Astrocyte (in vitro differentiated cells and primary cell): ENCODE measurements around the gene TUBE1. TPM values are rescaled to one million over a fixed set of nuclear protein-coding genes. Genes with fewer than 3 reads are reported as not detected.

ENCODE experiments used
- DNase-seq: peaks from one replicate; pipeline ENCODE4 v3.0.0-alpha.2; 2010; ENCODE audit warnings: low read depth
- FAIRE-seq: peaks from 2 replicates; lab custom pipeline; 2011; peaks lifted over from hg19 to GRCh38; lab: Jason Lieb, UNC
- H2AFZ ChIP-seq: 2 replicates; pipeline ENCODE4 v1.6.0; 2012; ENCODE audit warnings: low read depth, low read length, inconsistent platforms
- H3K27ac ChIP-seq: 2 replicates; pipeline ENCODE4 v1.5.1; 2011; ENCODE audit warnings: low read depth, low read length, inconsistent platforms
- H3K27me3 ChIP-seq: 2 replicates; pipeline ENCODE4 v1.6.0; 2011; ENCODE audit warnings: low read length, inconsistent platforms; ENCODE audit not compliant: insufficient read depth
- H3K36me3 ChIP-seq: 2 replicates; pipeline ENCODE4 v1.5.1; 2011; ENCODE audit warnings: low read length, inconsistent platforms; ENCODE audit not compliant: insufficient read depth
- H3K4me1 ChIP-seq: 2 replicates; pipeline ENCODE4 v1.5.1; 2011; ENCODE audit warnings: low read length, inconsistent platforms; ENCODE audit not compliant: insufficient read depth
- H3K4me2 ChIP-seq: 2 replicates; pipeline ENCODE4 v1.6.0; 2012; ENCODE audit warnings: low read length, inconsistent platforms
- H3K4me3 ChIP-seq: 2 replicates; pipeline ENCODE4 v1.5.1; 2011; ENCODE audit warnings: low read depth, mild to moderate bottlenecking, low read length, inconsistent platforms; ENCODE audit not compliant: insufficient read depth
- H3K79me2 ChIP-seq: 2 replicates; pipeline ENCODE4 v1.6.0; 2012; ENCODE audit warnings: mild to moderate bottlenecking, low read length, inconsistent platforms; ENCODE audit not compliant: insufficient read depth
- H3K9ac ChIP-seq: 2 replicates; pipeline ENCODE4 v1.6.0; 2012; ENCODE audit warnings: mild to moderate bottlenecking, low read length, inconsistent platforms
- H3K9me3 ChIP-seq: 2 replicates; pipeline ENCODE4 v1.5.1; 2012; ENCODE audit warnings: low read depth, mild to moderate bottlenecking, low read length, inconsistent platforms; ENCODE audit not compliant: insufficient read depth
- H4K20me1 ChIP-seq: 2 replicates; pipeline ENCODE4 v1.6.0; 2012; ENCODE audit warnings: low read length, inconsistent platforms; ENCODE audit not compliant: insufficient read depth
- H3K27ac Mint-ChIP-seq: one replicate; pipeline ENCODE4 v1.8.0; 2021; ENCODE audit warnings: mild to moderate bottlenecking, mixed read lengths; ENCODE audit not compliant: unreplicated experiment
- H3K27me3 Mint-ChIP-seq: one replicate; pipeline ENCODE4 v1.8.0; 2021; ENCODE audit warnings: low read depth, mixed read lengths; ENCODE audit not compliant: unreplicated experiment
- H3K36me3 Mint-ChIP-seq: one replicate; pipeline ENCODE4 v1.8.0; 2021; ENCODE audit warnings: low read depth, mixed read lengths; ENCODE audit not compliant: unreplicated experiment
- H3K4me1 Mint-ChIP-seq: one replicate; pipeline ENCODE4 v1.8.0; 2021; ENCODE audit warnings: low read depth, mixed read lengths; ENCODE audit not compliant: unreplicated experiment
- H3K4me3 Mint-ChIP-seq: one replicate; pipeline ENCODE4 v1.8.0; 2021; ENCODE audit warnings: mild to moderate bottlenecking, moderate library complexity, mixed read lengths; ENCODE audit not compliant: unreplicated experiment
- H3K9me3 Mint-ChIP-seq: one replicate; pipeline ENCODE4 v1.8.0; 2021; ENCODE audit warnings: mild to moderate bottlenecking, mixed read lengths; ENCODE audit not compliant: unreplicated experiment
- CTCF ChIP-seq: IDR thresholded peaks from 2 replicates; pipeline ENCODE4 v1.5.1; 2011; ENCODE audit warnings: low read depth, mild to moderate bottlenecking, inconsistent platforms, low read length, moderate library complexity; ENCODE audit not compliant: insufficient read depth
- EZH2 ChIP-seq: IDR thresholded peaks from 2 replicates; pipeline ENCODE4 v1.6.1; 2012; ENCODE audit warnings: mild to moderate bottlenecking, low read length, inconsistent platforms; ENCODE audit not compliant: insufficient read depth
- total RNA-seq: library from RNA; stranded (reverse); gene quantifications from 2 replicates; pipeline ENCODE4 v1.2.1, GENCODE V29; 2021

TUBE1 gene
- total RNA-seq, 1 donor from 2014 or later = 17.7 TPM

DNA sequence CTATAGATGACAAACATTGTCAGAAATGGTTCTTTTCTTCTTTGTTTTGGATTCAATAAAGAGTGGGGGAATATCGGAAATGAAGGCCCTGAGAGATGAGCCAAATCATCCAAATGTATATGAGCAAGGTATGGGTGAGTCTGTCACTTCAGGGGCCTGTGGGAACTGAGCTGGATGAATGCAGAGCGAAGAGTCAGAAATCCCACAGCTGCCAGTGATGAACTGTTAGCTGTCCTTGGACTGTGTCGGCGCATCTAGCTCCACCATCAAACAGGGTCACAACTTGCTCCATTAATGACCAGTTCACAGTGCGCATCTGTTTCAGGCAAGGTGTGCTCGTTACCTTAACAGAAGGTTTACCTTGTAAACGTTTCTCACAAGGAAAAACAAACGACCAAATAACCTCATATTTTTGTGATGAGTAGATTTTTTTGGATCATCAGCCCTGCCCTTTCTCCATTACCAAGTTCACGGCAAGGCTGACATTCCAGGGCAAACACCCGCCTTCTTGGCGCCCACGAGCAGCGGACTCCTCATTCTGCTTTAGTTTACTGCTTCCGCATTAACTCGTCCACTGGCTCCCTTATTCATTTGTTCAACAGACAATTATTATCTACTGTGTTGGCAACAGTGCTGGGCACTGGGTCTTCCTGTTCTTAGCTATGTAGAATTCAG, 48.4 kb downstream of the TUBE1 start:
- Histone ChIP-seq H2AFZ (no peak overlapping the region), H3K27me3 (no peaks in the 10 kb centered on the region), H4K20me1 (no peaks in the 10 kb centered on the region), H3K9me3 (no peaks in the 10 kb centered on the region), H3K9ac (peak overlapping the region; percentile 84), H3K27ac (peak overlapping the region; percentile 94), H3K36me3 (no peaks in the 10 kb centered on the region), H3K4me3 (no peak overlapping the region), H3K4me1 (peaks cover 33% of the 10 kb centered on the region), H3K4me2 (peak overlapping the region; percentile 81), H3K79me2 (no peaks in the 10 kb centered on the region)
- no peak for FAIRE-seq
- H3K27ac Mint-ChIP-seq = peak overlapping the region; percentile 21
- H3K4me1 Mint-ChIP-seq = peaks cover 30% of the 10 kb centered on the region
- no peaks in the 10 kb centered on the region for H3K36me3 Mint-ChIP-seq
- no peaks in the 10 kb centered on the region for H3K9me3 Mint-ChIP-seq
- H3K27me3 Mint-ChIP-seq = no peaks in the 10 kb centered on the region
- no peak for TF ChIP-seq CTCF
- peak; percentile 55 for DNase-seq
- H3K4me3 Mint-ChIP-seq = no peak overlapping the region

GRCh38 chr6:112038268-112038667, 49.0 kb downstream of the TUBE1 start:
- Mint-ChIP-seq H3K9me3 (no peaks in the 10 kb centered on the region), H3K27me3 (peaks cover 3% of the 10 kb centered on the region), H3K4me3 (no peak overlapping the region), H3K36me3 (no peaks in the 10 kb centered on the region), H3K27ac (peak overlapping the region; percentile 21), H3K4me1 (peaks cover 28% of the 10 kb centered on the region)
- no peak for FAIRE-seq
- Histone ChIP-seq H3K4me3 (peak overlapping the region; percentile 42), H3K9me3 (no peaks in the 10 kb centered on the region), H3K4me1 (peaks cover 31% of the 10 kb centered on the region), H3K4me2 (peak overlapping the region; percentile 81), H3K36me3 (no peaks in the 10 kb centered on the region), H3K27me3 (no peaks in the 10 kb centered on the region), H3K9ac (peak overlapping the region; percentile 84), H3K27ac (peak overlapping the region; percentile 94), H2AFZ (peak overlapping the region; percentile 77), H4K20me1 (no peaks in the 10 kb centered on the region), H3K79me2 (no peaks in the 10 kb centered on the region)
- DNase-seq = no peak
- no peak for TF ChIP-seq CTCF
- no peak for TF ChIP-seq EZH2

GRCh38 chr6:112037783-112038216, 49.5 kb downstream of the TUBE1 start:
- H3K36me3 ChIP-seq = no peaks in the 10 kb centered on the region
- FAIRE-seq (peak; percentile 90), DNase-seq (peak; percentile 97)
- peak overlapping the region; percentile 21 for H3K27ac Mint-ChIP-seq
- no peaks in the 10 kb centered on the region for H3K79me2 ChIP-seq
- H3K4me3 ChIP-seq = peak overlapping the region; percentile 42
- no peaks in the 10 kb centered on the region for H4K20me1 ChIP-seq
- peaks cover 27% of the 10 kb centered on the region for H3K4me1 Mint-ChIP-seq
- H3K4me2 ChIP-seq = peak overlapping the region; percentile 81
- peaks cover 31% of the 10 kb centered on the region for H3K4me1 ChIP-seq
- H3K27ac ChIP-seq = peak overlapping the region; percentile 94
- no peaks in the 10 kb centered on the region for H3K9me3 Mint-ChIP-seq
- H3K36me3 Mint-ChIP-seq = no peaks in the 10 kb centered on the region
- TF ChIP-seq CTCF = no peak
- no peak for TF ChIP-seq EZH2
- H2AFZ ChIP-seq = peak overlapping the region; percentile 77
- H3K27me3 Mint-ChIP-seq = peaks cover 4% of the 10 kb centered on the region
- H3K4me3 Mint-ChIP-seq = no peak overlapping the region
- peak overlapping the region; percentile 84 for H3K9ac ChIP-seq
- H3K27me3 ChIP-seq = no peaks in the 10 kb centered on the region
- no peaks in the 10 kb centered on the region for H3K9me3 ChIP-seq
